ENCODE data around the gene NECAB2.

GRCh38 chr16:84040823-84041820 is 73.1 kb downstream of the NECAB2 start:
- TF ChIP-seq CTCF (IDR thresholded peaks at IDR 0.05 in 4 of 5, conservative IDR thresholded peaks at IDR 0.05 in 1 of 5), result no peak
- peak in 1 of 2 donors; percentile 11 for TF ChIP-seq POLR2A (IDR thresholded peaks at IDR 0.05)
